ENCODE data around the gene ADORA1. TPM values are rescaled to one million over a fixed set of nuclear protein-coding genes. Genes with fewer than 3 reads are reported as not detected.

The ADORA1 gene
- total RNA-seq, 1 donor from 2014 or later, result not detected

DNA sequence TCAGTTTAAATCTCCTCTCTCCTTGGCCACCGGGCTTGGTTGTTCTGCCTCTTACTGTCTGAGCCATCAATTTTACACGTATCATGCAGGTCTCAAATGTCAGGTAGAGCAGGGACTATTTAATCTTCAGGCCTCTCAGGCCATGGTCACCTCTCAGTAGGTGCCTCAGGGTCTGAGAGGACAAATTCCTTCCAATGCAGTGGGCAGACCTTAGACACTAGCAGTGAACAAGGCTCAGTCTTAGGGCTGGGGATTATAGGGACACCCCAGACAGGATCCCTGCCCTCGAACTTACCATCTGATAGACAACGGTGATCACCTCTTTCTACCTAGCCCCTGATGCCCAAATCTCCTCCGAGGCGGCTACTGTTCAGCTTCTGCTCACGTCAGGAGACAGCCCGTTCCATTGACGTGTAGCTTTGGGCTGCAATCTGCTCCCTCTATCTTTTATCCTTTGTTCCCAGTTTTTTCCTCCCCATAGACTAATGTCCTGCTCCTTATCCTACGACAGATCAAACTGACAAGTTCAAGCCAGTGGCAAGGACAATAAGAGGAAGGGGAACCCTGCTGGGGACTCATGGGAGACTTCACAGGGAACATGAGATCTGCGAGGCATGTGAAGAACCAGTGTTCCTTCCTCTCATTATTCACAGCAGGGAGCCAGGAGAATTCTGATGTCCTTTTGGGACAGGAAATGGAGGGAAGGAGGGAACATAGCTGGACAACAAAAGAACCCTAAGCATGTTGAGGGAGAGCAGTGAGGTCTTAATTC, 40.3 kb upstream of the ADORA1 start:
- Mint-ChIP-seq H3K9me3 (no peaks in the 10 kb centered on the region), H3K36me3 (ENCODE audit: low read depth) (no peaks in the 10 kb centered on the region), H3K27ac (no peak overlapping the region), H3K4me1 (ENCODE audit: low read depth) (peaks cover 11% of the 10 kb centered on the region), H3K4me3 (no peak overlapping the region), H3K27me3 (ENCODE audit: insufficient read depth) (peaks cover 10% of the 10 kb centered on the region)
- intact Hi-C loops (cut with micrococcal nuclease), result no loop called here
- no peak for DNase-seq (ENCODE audit: low spot score)

DNA sequence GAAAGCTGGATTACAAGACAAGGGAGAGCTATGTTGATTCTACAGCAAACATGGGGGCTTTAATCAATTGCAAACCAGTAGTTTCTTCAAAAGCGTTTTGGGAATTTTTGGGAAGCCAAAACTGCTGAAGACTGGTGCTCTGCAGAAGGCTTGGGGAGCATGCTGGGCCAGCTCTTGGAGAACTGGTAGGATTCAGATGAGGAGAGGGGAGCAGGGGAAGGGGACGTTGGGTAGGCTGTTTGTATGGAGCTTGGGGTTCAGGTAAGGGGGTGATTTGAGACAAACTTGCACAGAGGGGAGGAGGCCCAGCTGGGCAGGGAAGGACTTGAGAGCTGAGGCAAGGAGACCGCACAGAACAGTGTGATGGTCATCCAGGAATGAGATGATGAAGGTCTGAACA, 39.1 kb upstream of the ADORA1 start:
- DNase-seq (ENCODE audit: low spot score), result no peak
- H3K4me1 Mint-ChIP-seq (ENCODE audit: low read depth), result no peaks in the 10 kb centered on the region
- intact Hi-C loops (cut with micrococcal nuclease), result no loop called here

GRCh38 chr1:203089001-203089650, 38.4 kb upstream of the ADORA1 start:
- H3K9me3 Mint-ChIP-seq, result no peaks in the 10 kb centered on the region
- intact Hi-C loops (cut with micrococcal nuclease), result no loop called here
- DNase-seq (ENCODE audit: low spot score), result no peak
- H3K4me1 Mint-ChIP-seq (ENCODE audit: low read depth), result no peaks in the 10 kb centered on the region
- H3K27me3 Mint-ChIP-seq (ENCODE audit: insufficient read depth), result peaks cover 8% of the 10 kb centered on the region
- no peak overlapping the region for H3K27ac Mint-ChIP-seq
- no peak overlapping the region for H3K4me3 Mint-ChIP-seq
- no peaks in the 10 kb centered on the region for H3K36me3 Mint-ChIP-seq (ENCODE audit: low read depth)

More for the DNA sequence above, 39.1 kb upstream of the ADORA1 start:
- no peaks in the 10 kb centered on the region for H3K9me3 Mint-ChIP-seq
- no peak overlapping the region for H3K27ac Mint-ChIP-seq
- H3K27me3 Mint-ChIP-seq (ENCODE audit: insufficient read depth), result peaks cover 8% of the 10 kb centered on the region
- no peak overlapping the region for H3K4me3 Mint-ChIP-seq
- H3K36me3 Mint-ChIP-seq (ENCODE audit: low read depth), result no peaks in the 10 kb centered on the region

DNA sequence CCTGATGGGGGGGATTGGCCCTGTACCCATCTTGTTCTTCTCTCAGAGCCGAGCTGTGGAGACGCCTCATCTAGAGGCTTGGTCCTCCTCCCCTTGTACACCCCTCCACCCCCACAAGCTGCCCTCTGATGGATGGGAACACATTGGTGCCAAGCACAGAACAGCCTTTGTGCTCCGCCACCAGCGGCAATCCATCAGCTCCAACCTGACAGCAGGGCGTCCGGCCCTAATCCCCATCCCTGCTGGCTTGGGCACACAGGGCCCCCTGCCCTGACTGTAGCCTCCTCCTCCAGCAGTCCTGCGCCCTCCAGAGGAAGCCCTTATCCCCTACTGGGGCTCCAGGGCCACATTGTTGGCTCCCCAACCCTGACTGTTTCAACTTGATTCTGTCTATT, 37.9 kb upstream of the ADORA1 start:
- peaks cover 8% of the 10 kb centered on the region for H3K27me3 Mint-ChIP-seq (ENCODE audit: insufficient read depth)
- no peak for DNase-seq (ENCODE audit: low spot score)
- H3K9me3 Mint-ChIP-seq, result peaks cover 4% of the 10 kb centered on the region
- no peak overlapping the region for H3K27ac Mint-ChIP-seq
- no peak overlapping the region for H3K4me3 Mint-ChIP-seq
- H3K36me3 Mint-ChIP-seq (ENCODE audit: low read depth), result no peaks in the 10 kb centered on the region
- H3K4me1 Mint-ChIP-seq (ENCODE audit: low read depth), result no peaks in the 10 kb centered on the region
- intact Hi-C loops (cut with micrococcal nuclease), result no loop called here

- intact Hi-C loops (cut with micrococcal nuclease), result no loop called here
- Mint-ChIP-seq H3K4me1 (ENCODE audit: low read depth) (no peaks in the 10 kb centered on the region), H3K4me3 (no peak overlapping the region), H3K9me3 (peaks cover 14% of the 10 kb centered on the region), H3K36me3 (ENCODE audit: low read depth) (no peaks in the 10 kb centered on the region), H3K27ac (no peak overlapping the region), H3K27me3 (ENCODE audit: insufficient read depth) (peaks cover 17% of the 10 kb centered on the region)
- no peak for DNase-seq (ENCODE audit: low spot score)
Observed at GRCh38 chr1:203090421-203091198, 36.9 kb upstream of the ADORA1 start.

DNA sequence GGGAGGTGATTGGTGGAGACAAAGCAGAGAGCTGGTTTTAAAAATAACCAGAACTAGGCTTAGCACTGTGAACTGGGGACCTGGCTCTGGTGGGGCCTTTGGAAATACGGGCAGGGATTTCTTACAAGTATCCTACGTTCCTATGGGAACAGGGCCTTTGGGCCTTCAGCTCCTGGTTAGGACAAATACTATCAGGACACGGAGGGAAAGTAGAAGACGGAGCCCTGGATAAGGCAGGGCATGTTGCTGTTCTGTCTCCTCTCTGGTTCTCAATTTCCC, 36.4 kb upstream of the ADORA1 start:
- Mint-ChIP-seq H3K9me3 (peaks cover 18% of the 10 kb centered on the region), H3K27ac (no peak overlapping the region), H3K27me3 (ENCODE audit: insufficient read depth) (peaks cover 21% of the 10 kb centered on the region), H3K4me1 (ENCODE audit: low read depth) (no peaks in the 10 kb centered on the region), H3K4me3 (no peak overlapping the region), H3K36me3 (ENCODE audit: low read depth) (no peaks in the 10 kb centered on the region)
- intact Hi-C loops (cut with micrococcal nuclease), result no loop called here
- no peak for DNase-seq (ENCODE audit: low spot score)

DNA sequence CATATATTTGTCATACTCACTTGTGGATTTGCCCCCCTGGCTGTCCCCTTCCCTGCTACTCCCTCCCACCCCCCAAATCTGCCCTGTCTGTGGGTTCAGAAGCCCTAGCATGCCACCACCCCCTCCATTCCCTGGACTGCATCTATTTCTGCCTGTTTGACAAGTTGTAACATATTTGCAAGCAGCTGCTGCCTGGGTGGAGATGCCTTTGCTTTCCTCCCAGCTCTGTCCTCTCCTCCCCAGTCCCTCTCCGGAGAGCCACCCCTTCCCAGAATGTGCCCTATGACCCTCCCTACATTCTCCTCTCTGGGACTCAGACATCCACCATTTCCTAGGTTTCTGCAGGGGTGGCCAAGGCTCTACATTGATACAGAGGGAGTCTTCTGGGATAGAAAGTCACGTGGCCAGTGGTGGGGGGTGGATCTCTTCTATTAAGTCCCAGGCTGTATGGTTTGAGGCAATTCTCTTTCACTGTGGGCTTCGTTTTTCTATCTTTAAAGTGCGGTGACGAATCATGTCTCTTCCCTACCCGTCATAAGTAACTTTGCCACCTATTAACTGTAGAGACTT, 35.7 kb upstream of the ADORA1 start:
- Mint-ChIP-seq H3K4me1 (ENCODE audit: low read depth) (no peaks in the 10 kb centered on the region), H3K4me3 (no peak overlapping the region), H3K36me3 (ENCODE audit: low read depth) (no peaks in the 10 kb centered on the region), H3K9me3 (peaks cover 18% of the 10 kb centered on the region), H3K27ac (no peak overlapping the region), H3K27me3 (ENCODE audit: insufficient read depth) (peaks cover 23% of the 10 kb centered on the region)
- intact Hi-C loops (cut with micrococcal nuclease), result no loop called here
- DNase-seq (ENCODE audit: low spot score), result no peak

- Mint-ChIP-seq H3K4me1 (ENCODE audit: low read depth) (no peaks in the 10 kb centered on the region), H3K27ac (no peak overlapping the region), H3K27me3 (ENCODE audit: insufficient read depth) (peaks cover 28% of the 10 kb centered on the region), H3K4me3 (no peak overlapping the region), H3K36me3 (ENCODE audit: low read depth) (no peaks in the 10 kb centered on the region), H3K9me3 (peaks cover 18% of the 10 kb centered on the region)
- intact Hi-C loops (cut with micrococcal nuclease), result no loop called here
- no peak for DNase-seq (ENCODE audit: low spot score)
Observed at GRCh38 chr1:203093754-203094410, 33.6 kb upstream of the ADORA1 start.

- H3K27ac Mint-ChIP-seq, result no peak overlapping the region
- no peak overlapping the region for H3K4me3 Mint-ChIP-seq
- H3K4me1 Mint-ChIP-seq (ENCODE audit: low read depth), result no peaks in the 10 kb centered on the region
- no peaks in the 10 kb centered on the region for H3K36me3 Mint-ChIP-seq (ENCODE audit: low read depth)
- no peak for DNase-seq (ENCODE audit: low spot score)
- intact Hi-C loops (cut with micrococcal nuclease), result no loop called here
- H3K27me3 Mint-ChIP-seq (ENCODE audit: insufficient read depth), result peaks cover 28% of the 10 kb centered on the region
- peaks cover 18% of the 10 kb centered on the region for H3K9me3 Mint-ChIP-seq
Observed at GRCh38 chr1:203095061-203095690, 32.4 kb upstream of the ADORA1 start.

DNA sequence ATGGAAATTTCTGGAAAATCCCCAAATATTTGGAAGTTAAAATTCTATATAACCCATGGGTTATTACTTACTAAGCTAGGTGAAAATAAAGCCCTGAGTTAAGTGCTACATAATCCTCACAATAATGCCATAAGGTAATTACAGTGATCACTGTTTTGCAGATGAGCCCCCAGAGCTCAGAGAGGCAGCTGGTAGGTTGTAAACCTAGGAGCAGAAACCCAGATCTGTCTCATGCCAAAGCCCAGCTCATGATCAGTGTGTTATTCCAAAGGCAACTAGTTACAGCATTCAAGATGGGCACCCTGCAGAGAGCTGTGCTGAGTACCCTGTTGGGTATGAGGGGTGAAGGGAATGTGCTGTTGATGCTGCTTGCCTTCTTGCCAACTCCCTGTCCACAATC, 31.0 kb upstream of the ADORA1 start:
- no peak overlapping the region for H3K27ac Mint-ChIP-seq
- H3K36me3 Mint-ChIP-seq (ENCODE audit: low read depth), result no peaks in the 10 kb centered on the region
- H3K4me3 Mint-ChIP-seq, result no peak overlapping the region
- H3K27me3 Mint-ChIP-seq (ENCODE audit: insufficient read depth), result peaks cover 33% of the 10 kb centered on the region
- no peak for DNase-seq (ENCODE audit: low spot score)
- intact Hi-C loops (cut with micrococcal nuclease), result no loop called here
- no peaks in the 10 kb centered on the region for H3K4me1 Mint-ChIP-seq (ENCODE audit: low read depth)
- H3K9me3 Mint-ChIP-seq, result peaks cover 18% of the 10 kb centered on the region

DNA sequence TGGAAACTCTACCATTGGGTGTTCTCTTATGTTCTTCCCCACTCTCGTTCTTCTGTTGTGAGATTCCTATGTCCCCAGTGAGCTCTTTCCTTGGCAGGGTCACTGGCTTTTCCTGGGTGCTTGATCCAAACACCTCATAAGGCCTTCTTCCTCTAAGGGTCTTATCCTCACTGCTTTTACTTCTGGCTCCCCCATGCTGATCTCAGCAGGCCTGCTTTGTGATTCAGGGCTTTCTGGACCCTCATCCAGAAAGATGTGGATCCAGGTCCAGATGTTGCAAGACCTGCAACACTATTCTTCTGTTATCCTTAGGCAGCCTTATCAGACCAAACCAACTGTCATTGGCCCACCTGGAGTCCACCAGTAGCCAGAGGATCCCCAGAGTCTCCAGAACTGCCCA, 30.5 kb upstream of the ADORA1 start:
- H3K27ac Mint-ChIP-seq, result no peak overlapping the region
- intact Hi-C loops (cut with micrococcal nuclease), result no loop called here
- peaks cover 18% of the 10 kb centered on the region for H3K9me3 Mint-ChIP-seq
- no peaks in the 10 kb centered on the region for H3K36me3 Mint-ChIP-seq (ENCODE audit: low read depth)
- no peak overlapping the region for H3K4me3 Mint-ChIP-seq
- H3K4me1 Mint-ChIP-seq (ENCODE audit: low read depth), result no peaks in the 10 kb centered on the region
- peaks cover 33% of the 10 kb centered on the region for H3K27me3 Mint-ChIP-seq (ENCODE audit: insufficient read depth)
- DNase-seq (ENCODE audit: low spot score), result no peak

DNA sequence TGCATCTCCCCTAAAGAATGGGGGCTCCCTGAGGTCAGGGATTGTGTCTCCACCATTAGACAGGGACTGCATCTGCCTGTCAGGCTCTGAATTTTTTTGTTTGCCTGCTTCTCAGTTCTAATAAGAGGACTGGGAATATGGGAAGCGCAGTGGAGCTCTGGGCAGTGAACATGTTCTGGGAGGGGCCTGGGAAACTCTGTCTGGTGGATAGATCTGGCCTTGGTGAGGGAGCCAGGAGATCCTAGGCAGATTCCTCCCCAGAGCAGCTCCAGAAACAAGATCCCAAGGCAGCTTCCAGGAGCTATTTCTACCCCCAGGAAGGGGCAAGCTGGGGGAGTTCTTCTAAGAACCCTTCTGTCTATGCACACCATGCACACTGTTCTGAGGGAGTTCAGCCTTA, 29.1 kb upstream of the ADORA1 start:
- no peak for DNase-seq (ENCODE audit: low spot score)
- intact Hi-C loops (cut with micrococcal nuclease), result no loop called here
- no peaks in the 10 kb centered on the region for H3K36me3 Mint-ChIP-seq (ENCODE audit: low read depth)
- H3K4me3 Mint-ChIP-seq, result no peak overlapping the region
- no peak overlapping the region for H3K27ac Mint-ChIP-seq
- H3K4me1 Mint-ChIP-seq (ENCODE audit: low read depth), result no peaks in the 10 kb centered on the region
- H3K27me3 Mint-ChIP-seq (ENCODE audit: insufficient read depth), result peaks cover 31% of the 10 kb centered on the region
- peaks cover 18% of the 10 kb centered on the region for H3K9me3 Mint-ChIP-seq

All from activated T-helper 1 cell treated with anti-CD3 and anti-CD28 coated beads, Interleukin-12 subunit alpha, Interleukin-12 subunit beta, Interleukin-2, Interleukin-4 antibody, amounts not matched to agents 30 ng/mL and 10 ng/mL and 1 ng/mL, durations not matched to agents 14 hours and 24 hours and 36 hours (primary cell).